Peyer's patch (tissue), 4 donors: ENCODE data around the gene LMF1.

Experiments used
- CTCF ChIP-seq, 6 experiments: fragments of 450-650 bp in 4 of 6; fragments of 200-600 bp in 2 of 6; sonication (generic) in 1 of 6; IDR thresholded peaks; one replicate each; pipeline ENCODE4 v1.5.1; 2017 to 2019; ENCODE audit warnings: antibody characterized with exemption in 6 of 6, mild to moderate bottlenecking in 3 of 6, moderate library complexity in 1 of 6
- POLR2A ChIP-seq, 2 donors: fragments of 450-650 bp; IDR thresholded peaks; one replicate each; pipeline ENCODE4 v1.5.1; 2017; ENCODE audit warnings: antibody characterized with exemption in 2 of 2, mild to moderate bottlenecking in 2 of 2, moderate library complexity in 2 of 2

GRCh38 chr16:945271-946047 is 25.3 kb downstream of the LMF1 start:
- TF ChIP-seq CTCF (IDR thresholded peaks at IDR 0.05) (no peak), POLR2A (IDR thresholded peaks at IDR 0.05) (no peak)
